Liver (tissue), 3 donors: Measurements from ENCODE around the gene CSF2.

Source experiments
- GABPA ChIP-seq, 2 donors: IDR thresholded peaks in 1 of 2; conservative IDR thresholded peaks in 1 of 2; 2 replicates each; pipeline ENCODE4 v1.6.1; 2016; ENCODE audit warnings: antibody characterized with exemption in 2 of 2, mild to moderate bottlenecking in 1 of 2, moderate library complexity in 1 of 2
- TF ChIP-seq, protein P1 (sequence below): IDR thresholded peaks from 2 replicates; pipeline ENCODE4 v1.6.1; 2016; ENCODE audit warnings: antibody characterized with exemption
- TF ChIP-seq, protein P2 (sequence below): fragments of 150-350 bp; IDR thresholded peaks from 2 replicates; pipeline ENCODE4 v1.5.1; 2017; ENCODE audit warnings: improper control_type of control experiment, low read depth, low read length; ENCODE audit not compliant: missing input control
- TF ChIP-seq, protein P3 (sequence below): IDR thresholded peaks from 2 replicates; pipeline ENCODE4 v1.6.1; 2016; ENCODE audit warnings: antibody characterized with exemption
- donor health status: healthy.
- donor health status: healthy.

DNA sequence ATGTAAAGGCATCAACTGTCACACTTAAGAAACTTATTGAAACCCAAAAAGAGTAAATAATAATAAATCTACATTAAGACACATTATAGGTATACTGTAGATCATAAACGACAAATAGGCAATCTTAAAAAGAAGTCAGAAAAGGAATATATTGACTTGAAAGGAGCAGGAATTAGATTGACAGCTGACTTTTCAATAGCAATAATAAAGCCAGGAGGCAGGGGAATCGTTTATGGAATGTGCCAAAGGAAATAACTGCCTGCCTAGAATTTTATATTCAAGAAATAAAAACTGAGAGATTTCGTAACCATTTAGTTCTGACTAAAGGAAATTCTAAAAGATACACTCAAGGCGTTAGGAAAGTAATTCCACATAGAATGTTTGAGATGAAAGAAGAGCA, 40.5 kb upstream of the CSF2 start:
- TF ChIP-seq, protein P1, sequence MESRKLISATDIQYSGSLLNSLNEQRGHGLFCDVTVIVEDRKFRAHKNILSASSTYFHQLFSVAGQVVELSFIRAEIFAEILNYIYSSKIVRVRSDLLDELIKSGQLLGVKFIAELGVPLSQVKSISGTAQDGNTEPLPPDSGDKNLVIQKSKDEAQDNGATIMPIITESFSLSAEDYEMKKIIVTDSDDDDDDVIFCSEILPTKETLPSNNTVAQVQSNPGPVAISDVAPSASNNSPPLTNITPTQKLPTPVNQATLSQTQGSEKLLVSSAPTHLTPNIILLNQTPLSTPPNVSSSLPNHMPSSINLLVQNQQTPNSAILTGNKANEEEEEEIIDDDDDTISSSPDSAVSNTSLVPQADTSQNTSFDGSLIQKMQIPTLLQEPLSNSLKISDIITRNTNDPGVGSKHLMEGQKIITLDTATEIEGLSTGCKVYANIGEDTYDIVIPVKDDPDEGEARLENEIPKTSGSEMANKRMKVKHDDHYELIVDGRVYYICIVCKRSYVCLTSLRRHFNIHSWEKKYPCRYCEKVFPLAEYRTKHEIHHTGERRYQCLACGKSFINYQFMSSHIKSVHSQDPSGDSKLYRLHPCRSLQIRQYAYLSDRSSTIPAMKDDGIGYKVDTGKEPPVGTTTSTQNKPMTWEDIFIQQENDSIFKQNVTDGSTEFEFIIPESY: no peak
- TF ChIP-seq, protein P2, sequence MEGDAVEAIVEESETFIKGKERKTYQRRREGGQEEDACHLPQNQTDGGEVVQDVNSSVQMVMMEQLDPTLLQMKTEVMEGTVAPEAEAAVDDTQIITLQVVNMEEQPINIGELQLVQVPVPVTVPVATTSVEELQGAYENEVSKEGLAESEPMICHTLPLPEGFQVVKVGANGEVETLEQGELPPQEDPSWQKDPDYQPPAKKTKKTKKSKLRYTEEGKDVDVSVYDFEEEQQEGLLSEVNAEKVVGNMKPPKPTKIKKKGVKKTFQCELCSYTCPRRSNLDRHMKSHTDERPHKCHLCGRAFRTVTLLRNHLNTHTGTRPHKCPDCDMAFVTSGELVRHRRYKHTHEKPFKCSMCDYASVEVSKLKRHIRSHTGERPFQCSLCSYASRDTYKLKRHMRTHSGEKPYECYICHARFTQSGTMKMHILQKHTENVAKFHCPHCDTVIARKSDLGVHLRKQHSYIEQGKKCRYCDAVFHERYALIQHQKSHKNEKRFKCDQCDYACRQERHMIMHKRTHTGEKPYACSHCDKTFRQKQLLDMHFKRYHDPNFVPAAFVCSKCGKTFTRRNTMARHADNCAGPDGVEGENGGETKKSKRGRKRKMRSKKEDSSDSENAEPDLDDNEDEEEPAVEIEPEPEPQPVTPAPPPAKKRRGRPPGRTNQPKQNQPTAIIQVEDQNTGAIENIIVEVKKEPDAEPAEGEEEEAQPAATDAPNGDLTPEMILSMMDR: no peak
- TF ChIP-seq, protein P3, sequence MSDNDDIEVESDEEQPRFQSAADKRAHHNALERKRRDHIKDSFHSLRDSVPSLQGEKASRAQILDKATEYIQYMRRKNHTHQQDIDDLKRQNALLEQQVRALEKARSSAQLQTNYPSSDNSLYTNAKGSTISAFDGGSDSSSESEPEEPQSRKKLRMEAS: no peak
- no peak for TF ChIP-seq GABPA (IDR thresholded peaks at IDR 0.05 in 1 of 2, conservative IDR thresholded peaks at IDR 0.05 in 1 of 2)
